Panc1 (cell line): ENCODE measurements around the gene EOLA1.
"Not testable (repeated sequence)": the region's sequence is repeated elsewhere in the genome, so short reads cannot be mapped to it uniquely, and the experiment has no call there.

Experiments
- CTCF ChIP-seq: fragments of 450-650 bp; IDR thresholded peaks from 2 replicates; pipeline ENCODE4 v1.5.1; 2017; ENCODE audit warnings: mild to moderate bottlenecking
- POLR2AphosphoS5 ChIP-seq: IDR thresholded peaks from 2 replicates; pipeline ENCODE4 v1.6.1; 2012; ENCODE audit warnings: mild to moderate bottlenecking, low read depth, low read length, moderate library complexity
- REST ChIP-seq, 2 experiments: IDR thresholded peaks; 2 replicates each; pipeline ENCODE4 v1.6.1; 2011 to 2012; ENCODE audit warnings: low read depth in 2 of 2, control low read depth in 1 of 2, low read length in 1 of 2, mild to moderate bottlenecking in 1 of 2, moderate library complexity in 1 of 2; ENCODE audit not compliant: insufficient read depth in 1 of 2
- SIN3A ChIP-seq: IDR thresholded peaks from 2 replicates; pipeline ENCODE4 v1.6.1; 2012; ENCODE audit warnings: low read depth, mild to moderate bottlenecking, low read length, moderate library complexity, borderline replicate concordance; ENCODE audit not compliant: insufficient read depth

- not testable (repeated sequence) for TF ChIP-seq CTCF; POLR2AphosphoS5; REST (IDR thresholded peaks at IDR 0.05; ENCODE audit: insufficient read depth in 1 of 2, low read depth in 2 of 2, low read length in 1 of 2); SIN3A
Measured at GRCh38 chrX:149545545-149546543, 5.0 kb downstream of the EOLA1 start.
